Measurements from ENCODE around the gene RCSD1. TPM values are rescaled to one million over a fixed set of nuclear protein-coding genes. Genes with fewer than 3 reads are reported as not detected.

RCSD1 gene
- total RNA-seq, 1 donor from 2014 or later, result 0.98 TPM

- Histone ChIP-seq H3K27ac (ENCODE audit: low read depth, low read length) (no peak overlapping the region), H3K9me3 (ENCODE audit: insufficient read depth, low read depth, low read length) (no peaks in the 10 kb centered on the region), H3K4me1 (ENCODE audit: insufficient read depth, low read length) (no peaks in the 10 kb centered on the region), H3K27me3 (ENCODE audit: insufficient read depth, low read length) (peaks cover 4% of the 10 kb centered on the region), H3K4me3 (ENCODE audit: insufficient read depth, low read depth, low read length) (no peak overlapping the region), H3K79me2 (ENCODE audit: insufficient read depth, low read length) (no peaks in the 10 kb centered on the region), H3K4me2 (ENCODE audit: low read length) (no peak overlapping the region), H2AFZ (ENCODE audit: low read depth, low read length) (no peak overlapping the region), H3K36me3 (ENCODE audit: insufficient read depth, low read length) (no peaks in the 10 kb centered on the region), H3K9ac (ENCODE audit: low read length) (no peak overlapping the region), H4K20me1 (ENCODE audit: insufficient read depth, low read length) (no peaks in the 10 kb centered on the region)
- H3K4me1 Mint-ChIP-seq (ENCODE audit: low read depth, unreplicated experiment), result peaks cover 6% of the 10 kb centered on the region
- FAIRE-seq, result no peak
- no peaks in the 10 kb centered on the region for H3K36me3 Mint-ChIP-seq (ENCODE audit: low read depth, unreplicated experiment)
- no peak overlapping the region for H3K4me3 Mint-ChIP-seq (ENCODE audit: unreplicated experiment)
- no peak for DNase-seq (ENCODE audit: low read depth)
- H3K27me3 Mint-ChIP-seq (ENCODE audit: low read depth, unreplicated experiment), result peaks cover 25% of the 10 kb centered on the region
- no peak for TF ChIP-seq EZH2 (IDR thresholded peaks at IDR 0.05; ENCODE audit: insufficient read depth, low read length)
- TF ChIP-seq CTCF (IDR thresholded peaks at IDR 0.05; ENCODE audit: insufficient read depth, low read depth, low read length), result no peak
- H3K27ac Mint-ChIP-seq (ENCODE audit: unreplicated experiment), result no peak overlapping the region
- peaks cover 3% of the 10 kb centered on the region for H3K9me3 Mint-ChIP-seq (ENCODE audit: unreplicated experiment)
Measured at GRCh38 chr1:167671727-167672511, 41.9 kb downstream of the RCSD1 start.

GRCh38 chr1:167672831-167673230, 42.8 kb downstream of the RCSD1 start:
- DNase-seq (ENCODE audit: low read depth) (no peak), FAIRE-seq (no peak)
- Mint-ChIP-seq H3K36me3 (ENCODE audit: low read depth, unreplicated experiment) (no peaks in the 10 kb centered on the region), H3K4me3 (ENCODE audit: unreplicated experiment) (no peak overlapping the region), H3K27ac (ENCODE audit: unreplicated experiment) (no peak overlapping the region), H3K27me3 (ENCODE audit: low read depth, unreplicated experiment) (peaks cover 28% of the 10 kb centered on the region), H3K4me1 (ENCODE audit: low read depth, unreplicated experiment) (peaks cover 6% of the 10 kb centered on the region), H3K9me3 (ENCODE audit: unreplicated experiment) (peaks cover 3% of the 10 kb centered on the region)
- Histone ChIP-seq H3K79me2 (ENCODE audit: insufficient read depth, low read length) (no peaks in the 10 kb centered on the region), H2AFZ (ENCODE audit: low read depth, low read length) (no peak overlapping the region), H3K36me3 (ENCODE audit: insufficient read depth, low read length) (no peaks in the 10 kb centered on the region), H3K4me2 (ENCODE audit: low read length) (no peak overlapping the region), H3K4me1 (ENCODE audit: insufficient read depth, low read length) (no peaks in the 10 kb centered on the region), H4K20me1 (ENCODE audit: insufficient read depth, low read length) (no peaks in the 10 kb centered on the region), H3K9me3 (ENCODE audit: insufficient read depth, low read depth, low read length) (no peaks in the 10 kb centered on the region), H3K27ac (ENCODE audit: low read depth, low read length) (no peak overlapping the region), H3K9ac (ENCODE audit: low read length) (no peak overlapping the region), H3K27me3 (ENCODE audit: insufficient read depth, low read length) (peaks cover 6% of the 10 kb centered on the region), H3K4me3 (ENCODE audit: insufficient read depth, low read depth, low read length) (no peak overlapping the region)
- TF ChIP-seq EZH2 (IDR thresholded peaks at IDR 0.05; ENCODE audit: insufficient read depth, low read length) (no peak), CTCF (IDR thresholded peaks at IDR 0.05; ENCODE audit: insufficient read depth, low read depth, low read length) (no peak)

- Mint-ChIP-seq H3K27me3 (ENCODE audit: low read depth, unreplicated experiment) (peaks cover 28% of the 10 kb centered on the region), H3K27ac (ENCODE audit: unreplicated experiment) (no peak overlapping the region), H3K4me1 (ENCODE audit: low read depth, unreplicated experiment) (peaks cover 6% of the 10 kb centered on the region), H3K36me3 (ENCODE audit: low read depth, unreplicated experiment) (no peaks in the 10 kb centered on the region), H3K4me3 (ENCODE audit: unreplicated experiment) (no peak overlapping the region), H3K9me3 (ENCODE audit: unreplicated experiment) (peaks cover 3% of the 10 kb centered on the region)
- H3K4me2 ChIP-seq (ENCODE audit: low read length), result no peak overlapping the region
- no peaks in the 10 kb centered on the region for H3K9me3 ChIP-seq (ENCODE audit: insufficient read depth, low read depth, low read length)
- no peak overlapping the region for H3K27ac ChIP-seq (ENCODE audit: low read depth, low read length)
- FAIRE-seq, result no peak
- DNase-seq (ENCODE audit: low read depth), result no peak
- H3K4me3 ChIP-seq (ENCODE audit: insufficient read depth, low read depth, low read length), result no peak overlapping the region
- H3K36me3 ChIP-seq (ENCODE audit: insufficient read depth, low read length), result no peaks in the 10 kb centered on the region
- H2AFZ ChIP-seq (ENCODE audit: low read depth, low read length), result no peak overlapping the region
- peaks cover 6% of the 10 kb centered on the region for H3K27me3 ChIP-seq (ENCODE audit: insufficient read depth, low read length)
- TF ChIP-seq EZH2 (IDR thresholded peaks at IDR 0.05; ENCODE audit: insufficient read depth, low read length), result no peak
- no peaks in the 10 kb centered on the region for H4K20me1 ChIP-seq (ENCODE audit: insufficient read depth, low read length)
- H3K79me2 ChIP-seq (ENCODE audit: insufficient read depth, low read length), result no peaks in the 10 kb centered on the region
- H3K9ac ChIP-seq (ENCODE audit: low read length), result no peak overlapping the region
- no peaks in the 10 kb centered on the region for H3K4me1 ChIP-seq (ENCODE audit: insufficient read depth, low read length)
Measured at GRCh38 chr1:167673265-167673664, 43.2 kb downstream of the RCSD1 start.

All from astrocyte (in vitro differentiated cells and primary cell).